Lower leg skin (tissue), 4 donors: ENCODE measurements around the gene INSM2. TPM values are rescaled to one million over a fixed set of nuclear protein-coding genes. Genes with fewer than 3 reads are reported as not detected.

ENCODE experiments used
- DNase-seq, 2 donors: peaks; one replicate each; pipeline ENCODE4 v3.0.0-alpha.2; 2019; ENCODE audit warnings: low spot score in 2 of 2
- H3K4me3 ChIP-seq: fragments of 200-600 bp; sonication (generic); 2 replicates; pipeline ENCODE4 v1.5.1; 2017; ENCODE audit warnings: mild to moderate bottlenecking, low read depth; ENCODE audit not compliant: poor library complexity, severe bottlenecking
- CTCF ChIP-seq, 3 donors: fragments of 450-650 bp; IDR thresholded peaks; one replicate each; pipeline ENCODE4 v1.5.1; 2016; ENCODE audit warnings: antibody characterized with exemption in 3 of 3, mild to moderate bottlenecking in 3 of 3, moderate library complexity in 2 of 3
- POLR2A ChIP-seq, 2 donors: fragments of 450-650 bp; IDR thresholded peaks; one replicate each; pipeline ENCODE4 v1.6.1; 2016 to 2017; ENCODE audit warnings: antibody characterized with exemption in 2 of 2, mild to moderate bottlenecking in 1 of 2, moderate library complexity in 1 of 2
- WGBS, 2 donors: methylation state at CpG; one replicate each; pipeline ENCODE4 v1.1.5; 2018; 5-methylcytosine and 5-hydroxymethylcytosine counted together
- intact Hi-C: fragments of 100-400 bp; cut with DNase I; formaldehyde crosslinking; loops from one replicate; pipeline ENCODE4 v1.15.0; 2023; ENCODE audit warnings: low total_unique reads
- total RNA-seq, 4 donors: library from RNA; depleted of rRNA; stranded (reverse); fragments of >200 nt; gene quantifications; one replicate each; pipeline ENCODE4 v1.1.0, GENCODE V29; 2016

Gene INSM2
- total RNA-seq, 4 donors from 2014 or later = not detected

- WGBS, 2 donors = 34 to 44% methylated on average over 1 of the region's 1 CpG
- H3K4me3 ChIP-seq = no peak overlapping the region
- no peak for TF ChIP-seq POLR2A (IDR thresholded peaks at IDR 0.05)
- no peak for TF ChIP-seq CTCF (IDR thresholded peaks at IDR 0.05)
- no peak for DNase-seq
- intact Hi-C loops = no loop called here
Measured at GRCh38 chr14:35504260-35504659, 29.7 kb upstream of the INSM2 start.

GRCh38 chr14:35506461-35506860 is 27.5 kb upstream of the INSM2 start:
- intact Hi-C loops = no loop called here
- DNase-seq = no peak
- no peak for TF ChIP-seq POLR2A (IDR thresholded peaks at IDR 0.05)
- no peak for TF ChIP-seq CTCF (IDR thresholded peaks at IDR 0.05)
- no peak overlapping the region for H3K4me3 ChIP-seq
- 71 to 77% methylated on average over 6 of the region's 6 CpGs for WGBS, 2 donors

GRCh38 chr14:35506927-35507326 is 27.0 kb upstream of the INSM2 start:
- H3K4me3 ChIP-seq = no peak overlapping the region
- no peak for DNase-seq
- intact Hi-C loops = no loop called here
- TF ChIP-seq CTCF (IDR thresholded peaks at IDR 0.05) = no peak
- no peak for TF ChIP-seq POLR2A (IDR thresholded peaks at IDR 0.05)

- intact Hi-C loops = no loop called here
- H3K4me3 ChIP-seq = no peak overlapping the region
- TF ChIP-seq POLR2A (IDR thresholded peaks at IDR 0.05) = no peak
- TF ChIP-seq CTCF (IDR thresholded peaks at IDR 0.05) = no peak
- DNase-seq = no peak
- WGBS, 2 donors = 52 to 53% methylated on average over 2 of the region's 2 CpGs
Measured at GRCh38 chr14:35509846-35510245, 24.1 kb upstream of the INSM2 start.

- H3K4me3 ChIP-seq = no peak overlapping the region
- WGBS, 2 donors = 89 to 91% methylated on average over 4 of the region's 4 CpGs
- intact Hi-C loops = no loop called here
- TF ChIP-seq CTCF (IDR thresholded peaks at IDR 0.05) (no peak), POLR2A (IDR thresholded peaks at IDR 0.05) (no peak)
- no peak for DNase-seq
Measured at GRCh38 chr14:35512765-35513164, 21.2 kb upstream of the INSM2 start.

GRCh38 chr14:35515916-35516315 is 18.0 kb upstream of the INSM2 start:
- WGBS, 2 donors = 76% methylated on average over 1 of the region's 1 CpG
- no peak for DNase-seq
- no peak for TF ChIP-seq CTCF (IDR thresholded peaks at IDR 0.05)
- no peak for TF ChIP-seq POLR2A (IDR thresholded peaks at IDR 0.05)
- intact Hi-C loops = no loop called here
- no peak overlapping the region for H3K4me3 ChIP-seq
